T-helper 2 cell treated with Interferon-gamma antibody and Interleukin-4, amounts not matched to agents 5 μg/mL and 100 μg/mL, for 36 hours (primary cell): ENCODE results near the gene LRRC17.
"Not testable (repeated sequence)": the region's sequence is repeated elsewhere in the genome, so short reads cannot be mapped to it uniquely, and the experiment has no call there.

Source experiments
- DNase-seq: peaks from one replicate; pipeline ENCODE4 v3.0.0; 2021; ENCODE audit warnings: low spot score
- H3K27ac Mint-ChIP-seq: one replicate; pipeline ENCODE4 v1.8.0; 2021; ENCODE audit warnings: mild to moderate bottlenecking, mixed read lengths
- H3K27me3 Mint-ChIP-seq: one replicate; pipeline ENCODE4 v1.8.0; 2021; ENCODE audit warnings: low read depth, mixed read lengths
- H3K36me3 Mint-ChIP-seq: one replicate; pipeline ENCODE4 v1.8.0; 2021; ENCODE audit warnings: low read depth, mixed read lengths
- H3K4me1 Mint-ChIP-seq: one replicate; pipeline ENCODE4 v1.8.0; 2021; ENCODE audit warnings: low read depth, mixed read lengths
- H3K4me3 Mint-ChIP-seq: one replicate; pipeline ENCODE4 v1.8.0; 2022; ENCODE audit warnings: mild to moderate bottlenecking, moderate library complexity, mixed read lengths
- H3K9me3 Mint-ChIP-seq: one replicate; pipeline ENCODE4 v1.8.0; 2021; ENCODE audit warnings: mixed read lengths

Gene LRRC17

GRCh38 chr7:102890292-102890970 lies 22.4 kb upstream of the LRRC17 start:
- Mint-ChIP-seq H3K27ac (no peak overlapping the region), H3K27me3 (peaks cover 11% of the 10 kb centered on the region), H3K36me3 (no peaks in the 10 kb centered on the region), H3K9me3 (no peaks in the 10 kb centered on the region), H3K4me1 (no peaks in the 10 kb centered on the region), H3K4me3 (no peak overlapping the region)
- no peak for DNase-seq

GRCh38 chr7:102890971-102891692 lies 21.7 kb upstream of the LRRC17 start:
- DNase-seq, result no peak
- H3K4me3 Mint-ChIP-seq, result no peak overlapping the region
- H3K27me3 Mint-ChIP-seq, result peaks cover 11% of the 10 kb centered on the region
- no peak overlapping the region for H3K27ac Mint-ChIP-seq
- no peaks in the 10 kb centered on the region for H3K9me3 Mint-ChIP-seq
- no peaks in the 10 kb centered on the region for H3K36me3 Mint-ChIP-seq
- H3K4me1 Mint-ChIP-seq, result no peaks in the 10 kb centered on the region

GRCh38 chr7:102891693-102892261 lies 21.0 kb upstream of the LRRC17 start:
- H3K4me3 Mint-ChIP-seq, result no peak overlapping the region
- no peak overlapping the region for H3K27ac Mint-ChIP-seq
- no peaks in the 10 kb centered on the region for H3K4me1 Mint-ChIP-seq
- H3K36me3 Mint-ChIP-seq, result no peaks in the 10 kb centered on the region
- no peaks in the 10 kb centered on the region for H3K9me3 Mint-ChIP-seq
- H3K27me3 Mint-ChIP-seq, result peaks cover 11% of the 10 kb centered on the region
- no peak for DNase-seq

- no peak for DNase-seq
- Mint-ChIP-seq H3K36me3 (no peaks in the 10 kb centered on the region), H3K4me3 (no peak overlapping the region), H3K27me3 (peaks cover 9% of the 10 kb centered on the region), H3K27ac (no peak overlapping the region), H3K9me3 (no peaks in the 10 kb centered on the region), H3K4me1 (no peaks in the 10 kb centered on the region)
Measured at GRCh38 chr7:102892631-102893278, 20.0 kb upstream of the LRRC17 start.

GRCh38 chr7:102895602-102896001 lies 17.2 kb upstream of the LRRC17 start:
- Mint-ChIP-seq H3K27ac (no peak overlapping the region), H3K4me3 (no peak overlapping the region), H3K36me3 (no peaks in the 10 kb centered on the region), H3K27me3 (peaks cover 7% of the 10 kb centered on the region), H3K9me3 (no peaks in the 10 kb centered on the region), H3K4me1 (no peaks in the 10 kb centered on the region)
- DNase-seq, result no peak

- Mint-ChIP-seq H3K27me3 (peaks cover 2% of the 10 kb centered on the region), H3K9me3 (no peaks in the 10 kb centered on the region), H3K4me1 (no peaks in the 10 kb centered on the region), H3K27ac (no peak overlapping the region), H3K36me3 (no peaks in the 10 kb centered on the region), H3K4me3 (no peak overlapping the region)
- no peak for DNase-seq
Measured at GRCh38 chr7:102896585-102896984, 16.2 kb upstream of the LRRC17 start.

- Mint-ChIP-seq H3K4me3 (no peak overlapping the region), H3K27ac (no peak overlapping the region), H3K27me3 (peaks cover 6% of the 10 kb centered on the region), H3K4me1 (no peaks in the 10 kb centered on the region), H3K36me3 (no peaks in the 10 kb centered on the region), H3K9me3 (no peaks in the 10 kb centered on the region)
- DNase-seq, result no peak
Measured at GRCh38 chr7:102897211-102897631, 15.6 kb upstream of the LRRC17 start.

- Mint-ChIP-seq H3K4me1 (no peaks in the 10 kb centered on the region), H3K9me3 (no peaks in the 10 kb centered on the region), H3K27ac (no peak overlapping the region)
Measured at GRCh38 chr7:102897856-102898531, 14.8 kb upstream of the LRRC17 start.

GRCh38 chr7:102898532-102898859 lies 14.3 kb upstream of the LRRC17 start:
- DNase-seq, result no peak
- no peaks in the 10 kb centered on the region for H3K4me1 Mint-ChIP-seq
- H3K4me3 Mint-ChIP-seq, result no peak overlapping the region
- H3K36me3 Mint-ChIP-seq, result no peaks in the 10 kb centered on the region
- no peaks in the 10 kb centered on the region for H3K9me3 Mint-ChIP-seq
- peaks cover 8% of the 10 kb centered on the region for H3K27me3 Mint-ChIP-seq
- H3K27ac Mint-ChIP-seq, result no peak overlapping the region

More at GRCh38 chr7:102897856-102898531, 14.8 kb upstream of the LRRC17 start:
- H3K36me3 Mint-ChIP-seq, result no peaks in the 10 kb centered on the region
- peaks cover 8% of the 10 kb centered on the region for H3K27me3 Mint-ChIP-seq
- DNase-seq, result no peak
- no peak overlapping the region for H3K4me3 Mint-ChIP-seq

GRCh38 chr7:102902052-102902451 lies 10.7 kb upstream of the LRRC17 start:
- not testable (repeated sequence) for H3K9me3 Mint-ChIP-seq, H3K27ac Mint-ChIP-seq, H3K4me3 Mint-ChIP-seq, H3K27me3 Mint-ChIP-seq, H3K36me3 Mint-ChIP-seq, DNase-seq, H3K4me1 Mint-ChIP-seq

GRCh38 chr7:102903576-102903975 lies 9.2 kb upstream of the LRRC17 start:
- not testable (repeated sequence) for DNase-seq, H3K27ac Mint-ChIP-seq, H3K27me3 Mint-ChIP-seq, H3K4me3 Mint-ChIP-seq, H3K36me3 Mint-ChIP-seq, H3K4me1 Mint-ChIP-seq, H3K9me3 Mint-ChIP-seq

GRCh38 chr7:102908676-102909075 lies 4.1 kb upstream of the LRRC17 start:
- H3K9me3 Mint-ChIP-seq, result peaks cover 8% of the 10 kb centered on the region
- no peaks in the 10 kb centered on the region for H3K36me3 Mint-ChIP-seq

GRCh38 chr7:102913826-102914225 lies 1.0 kb downstream of the LRRC17 start:
- no peak overlapping the region for H3K27ac Mint-ChIP-seq
- no peaks in the 10 kb centered on the region for H3K36me3 Mint-ChIP-seq
- no peak overlapping the region for H3K4me3 Mint-ChIP-seq
- peaks cover 4% of the 10 kb centered on the region for H3K4me1 Mint-ChIP-seq
- H3K9me3 Mint-ChIP-seq, result no peaks in the 10 kb centered on the region
- peaks cover 10% of the 10 kb centered on the region for H3K27me3 Mint-ChIP-seq
- DNase-seq, result no peak

More at GRCh38 chr7:102908676-102909075, 4.1 kb upstream of the LRRC17 start:
- Mint-ChIP-seq H3K27ac (no peak overlapping the region), H3K4me1 (peaks cover 4% of the 10 kb centered on the region), H3K4me3 (no peak overlapping the region), H3K27me3 (peaks cover 9% of the 10 kb centered on the region)
- no peak for DNase-seq

GRCh38 chr7:102914585-102914984 lies 1.8 kb downstream of the LRRC17 start:
- Mint-ChIP-seq H3K27ac (no peak overlapping the region), H3K9me3 (no peaks in the 10 kb centered on the region), H3K4me1 (peaks cover 4% of the 10 kb centered on the region), H3K36me3 (no peaks in the 10 kb centered on the region), H3K27me3 (peaks cover 10% of the 10 kb centered on the region), H3K4me3 (no peak overlapping the region)
- DNase-seq, result no peak
